Naive B cell (primary cell): Measurements from ENCODE around the gene ZNF330. TPM values are rescaled to one million over a fixed set of nuclear protein-coding genes. Genes with fewer than 3 reads are reported as not detected.

Experiments used
- ATAC-seq, 2 donors: fragments of 150-1000 bp; cut with Tn5 transposase; 2 replicates each; pipeline ENCODE4 v1.10.0; 2021; ENCODE audit warnings: low read depth in 2 of 2, mild to moderate bottlenecking in 2 of 2, moderate library complexity in 2 of 2
- DNase-seq: peaks from one replicate; pipeline ENCODE4 v3.0.0; 2022
- H3K27ac Mint-ChIP-seq, 6 donors: one replicate each; pipeline ENCODE4 v1.8.0; 2020 to 2022; ENCODE audit warnings: mild to moderate bottlenecking in 6 of 6, mixed read lengths in 6 of 6, moderate library complexity in 5 of 6, inconsistent platforms in 2 of 6
- H3K27me3 Mint-ChIP-seq, 3 donors: one replicate each; pipeline ENCODE4 v1.8.0; 2021 to 2022; ENCODE audit warnings: mixed read lengths in 3 of 3, mild to moderate bottlenecking in 1 of 3
- H3K36me3 Mint-ChIP-seq, 2 donors: one replicate each; pipeline ENCODE4 v1.8.0; 2020 to 2022; ENCODE audit warnings: mixed read lengths in 2 of 2, inconsistent platforms in 1 of 2, mild to moderate bottlenecking in 1 of 2
- H3K4me1 Mint-ChIP-seq, 3 donors: one replicate each; pipeline ENCODE4 v1.8.0; 2020 to 2022; ENCODE audit warnings: mixed read lengths in 3 of 3, inconsistent platforms in 1 of 3, mild to moderate bottlenecking in 1 of 3, moderate library complexity in 1 of 3
- H3K4me3 Mint-ChIP-seq, 8 donors: one replicate each; pipeline ENCODE4 v1.8.0; 2020 to 2022; ENCODE audit warnings: mild to moderate bottlenecking in 8 of 8, mixed read lengths in 8 of 8, moderate library complexity in 8 of 8, inconsistent platforms in 2 of 8
- H3K9me3 Mint-ChIP-seq, 7 donors: one replicate each; pipeline ENCODE4 v1.8.0; 2020 to 2022; ENCODE audit warnings: mixed read lengths in 7 of 7, mild to moderate bottlenecking in 5 of 7, inconsistent platforms in 2 of 7, moderate library complexity in 1 of 7
- polyA plus RNA-seq, 6 donors: library from polyadenylated mRNA; unstranded; fragments of 300-500 nt; fragmentation: Illumina TruSeq; gene quantifications; one replicate each; pipeline ENCODE4 v1.2.3, GENCODE V29; 2021; ENCODE audit warnings: low read depth in 6 of 6

ZNF330 gene
- polyA plus RNA-seq, 6 donors from 2014 or later: 22.7 to 34.0 (median 30.0) TPM

- no peak for ATAC-seq
- Mint-ChIP-seq H3K9me3 (peaks cover 0 to 1% (median 0%) of the 10 kb centered on the region in 7 donors), H3K27ac (no peak overlapping the region), H3K27me3 (peaks cover 0 to 9% (median 4%) of the 10 kb centered on the region in 3 donors), H3K4me3 (no peak overlapping the region), H3K4me1 (no peaks in the 10 kb centered on the region), H3K36me3 (no peaks in the 10 kb centered on the region)
- no peak for DNase-seq
Measured at GRCh38 chr4:141246243-141246642, 25.5 kb downstream of the ZNF330 start.

- Mint-ChIP-seq H3K36me3 (no peaks in the 10 kb centered on the region), H3K4me3 (no peak overlapping the region), H3K27ac (no peak overlapping the region), H3K4me1 (no peaks in the 10 kb centered on the region), H3K27me3 (peaks cover 0 to 9% (median 4%) of the 10 kb centered on the region in 3 donors), H3K9me3 (peaks cover 0 to 2% (median 0%) of the 10 kb centered on the region in 7 donors)
- ATAC-seq: no peak
- no peak for DNase-seq
Measured at GRCh38 chr4:141246683-141247429, 26.2 kb downstream of the ZNF330 start.

- H3K9me3 Mint-ChIP-seq: peaks cover 0 to 7% (median 0%) of the 10 kb centered on the region in 7 donors
- H3K27me3 Mint-ChIP-seq: peaks cover 0 to 9% (median 4%) of the 10 kb centered on the region in 3 donors
- no peak for DNase-seq
- ATAC-seq: no peak
- H3K4me1 Mint-ChIP-seq: no peaks in the 10 kb centered on the region
- no peak overlapping the region for H3K27ac Mint-ChIP-seq
- H3K4me3 Mint-ChIP-seq: no peak overlapping the region
- no peaks in the 10 kb centered on the region for H3K36me3 Mint-ChIP-seq
Measured at GRCh38 chr4:141247430-141247780, 26.7 kb downstream of the ZNF330 start.

- H3K36me3 Mint-ChIP-seq: no peaks in the 10 kb centered on the region
- H3K4me3 Mint-ChIP-seq: no peak overlapping the region
- H3K27me3 Mint-ChIP-seq: peaks cover 0 to 9% (median 7%) of the 10 kb centered on the region in 3 donors
- no peak for DNase-seq
- H3K4me1 Mint-ChIP-seq: no peaks in the 10 kb centered on the region
- ATAC-seq: no peak
- peaks cover 0 to 7% (median 2%) of the 10 kb centered on the region in 7 donors for H3K9me3 Mint-ChIP-seq
- H3K27ac Mint-ChIP-seq: no peak overlapping the region
Measured at GRCh38 chr4:141248029-141248428, 27.3 kb downstream of the ZNF330 start.

GRCh38 chr4:141248486-141248885 is 27.8 kb downstream of the ZNF330 start:
- DNase-seq (no peak), ATAC-seq (no peak)
- H3K27me3 Mint-ChIP-seq: peaks cover 0 to 12% (median 9%) of the 10 kb centered on the region in 3 donors
- no peak overlapping the region for H3K27ac Mint-ChIP-seq
- no peaks in the 10 kb centered on the region for H3K4me1 Mint-ChIP-seq
- no peaks in the 10 kb centered on the region for H3K36me3 Mint-ChIP-seq
- peaks cover 0 to 7% (median 2%) of the 10 kb centered on the region in 7 donors for H3K9me3 Mint-ChIP-seq
- H3K4me3 Mint-ChIP-seq: no peak overlapping the region

- Mint-ChIP-seq H3K9me3 (peaks cover 0 to 7% (median 2%) of the 10 kb centered on the region in 7 donors), H3K36me3 (no peaks in the 10 kb centered on the region), H3K4me3 (no peak overlapping the region), H3K27me3 (peaks cover 4 to 34% (median 26%) of the 10 kb centered on the region in 3 donors), H3K4me1 (no peaks in the 10 kb centered on the region), H3K27ac (no peak overlapping the region)
- DNase-seq (no peak), ATAC-seq (no peak)
Measured at GRCh38 chr4:141254326-141254725, 33.6 kb downstream of the ZNF330 start.

- H3K9me3 Mint-ChIP-seq: peaks cover 0 to 7% (median 2%) of the 10 kb centered on the region in 7 donors
- no peaks in the 10 kb centered on the region for H3K36me3 Mint-ChIP-seq
- H3K4me3 Mint-ChIP-seq: no peak overlapping the region
- DNase-seq (no peak), ATAC-seq (no peak)
- no peaks in the 10 kb centered on the region for H3K4me1 Mint-ChIP-seq
- no peak overlapping the region for H3K27ac Mint-ChIP-seq
- H3K27me3 Mint-ChIP-seq: peaks cover 4 to 37% (median 30%) of the 10 kb centered on the region in 3 donors
Measured at GRCh38 chr4:141255016-141255415, 34.3 kb downstream of the ZNF330 start.

GRCh38 chr4:141258558-141258957 is 37.9 kb downstream of the ZNF330 start:
- Mint-ChIP-seq H3K4me3 (no peak overlapping the region), H3K4me1 (no peaks in the 10 kb centered on the region), H3K36me3 (no peaks in the 10 kb centered on the region), H3K9me3 (peaks cover 0 to 3% (median 0%) of the 10 kb centered on the region in 7 donors), H3K27me3 (peaks cover 8 to 35% (median 31%) of the 10 kb centered on the region in 3 donors), H3K27ac (no peak overlapping the region)
- DNase-seq: no peak
- no peak for ATAC-seq

GRCh38 chr4:141275834-141276233 is 55.1 kb downstream of the ZNF330 start:
- H3K27ac Mint-ChIP-seq: no peak overlapping the region
- no peaks in the 10 kb centered on the region for H3K36me3 Mint-ChIP-seq
- peaks cover 0 to 8% (median 6%) of the 10 kb centered on the region in 3 donors for H3K27me3 Mint-ChIP-seq
- H3K4me3 Mint-ChIP-seq: no peak overlapping the region
- H3K4me1 Mint-ChIP-seq: no peaks in the 10 kb centered on the region
- H3K9me3 Mint-ChIP-seq: peaks cover 0 to 3% (median 0%) of the 10 kb centered on the region in 7 donors
- ATAC-seq: no peak
- DNase-seq: no peak

- ATAC-seq: no peak
- no peak for DNase-seq
- Mint-ChIP-seq H3K27ac (no peak overlapping the region), H3K4me1 (no peaks in the 10 kb centered on the region), H3K9me3 (peaks cover 0 to 3% (median 0%) of the 10 kb centered on the region in 7 donors), H3K4me3 (no peak overlapping the region), H3K27me3 (peaks cover 0 to 8% (median 7%) of the 10 kb centered on the region in 3 donors), H3K36me3 (no peaks in the 10 kb centered on the region)
Measured at GRCh38 chr4:141283152-141283551, 62.5 kb downstream of the ZNF330 start.

GRCh38 chr4:141283563-141283962 is 62.9 kb downstream of the ZNF330 start:
- Mint-ChIP-seq H3K4me3 (no peak overlapping the region), H3K4me1 (no peaks in the 10 kb centered on the region), H3K36me3 (no peaks in the 10 kb centered on the region), H3K9me3 (peaks cover 0 to 3% (median 0%) of the 10 kb centered on the region in 7 donors), H3K27me3 (peaks cover 0 to 12% (median 11%) of the 10 kb centered on the region in 3 donors), H3K27ac (no peak overlapping the region)
- no peak for ATAC-seq
- DNase-seq: no peak

Other genes with a start within 250 kb of the ZNF330 start
- gene RNF150, start 87.4 kb upstream of the ZNF330 start, polyA plus RNA-seq: under 1 TPM in 1 of 6 donors, not detected in 5; 0.15 TPM